LNCAP (cell line): ENCODE data around the gene TIMM10.

Experiments
- CTCF ChIP-seq: fragments of 450-650 bp; IDR thresholded peaks from 2 replicates; pipeline ENCODE4 v1.5.1; 2017; ENCODE audit warnings: mild to moderate bottlenecking

The TIMM10 gene

GRCh38 chr11:57566005-57566904, 35.7 kb upstream of the TIMM10 start:
- TF ChIP-seq CTCF, result no peak

GRCh38 chr11:57562596-57562995, 32.0 kb upstream of the TIMM10 start:
- TF ChIP-seq CTCF, result no peak

GRCh38 chr11:57560146-57560545, 29.6 kb upstream of the TIMM10 start:
- no peak for TF ChIP-seq CTCF

GRCh38 chr11:57556041-57556440, 25.5 kb upstream of the TIMM10 start:
- no peak for TF ChIP-seq CTCF

GRCh38 chr11:57555393-57555792, 24.8 kb upstream of the TIMM10 start:
- TF ChIP-seq CTCF, result no peak

GRCh38 chr11:57552479-57552878, 21.9 kb upstream of the TIMM10 start:
- TF ChIP-seq CTCF, result no peak

- TF ChIP-seq CTCF, result no peak
Observed at GRCh38 chr11:57551941-57552340, 21.4 kb upstream of the TIMM10 start.

- no peak for TF ChIP-seq CTCF
Observed at GRCh38 chr11:57549983-57550382, 19.4 kb upstream of the TIMM10 start.
